ENCODE data around the gene UPB1.
"Not testable (repeated sequence)": the region's sequence is repeated elsewhere in the genome, so short reads cannot be mapped to it uniquely, and the experiment has no call there.

UPB1 gene

GRCh38 chr22:24526191-24526590 is 31.1 kb downstream of the UPB1 start:
- Histone ChIP-seq H3K4me1 (ENCODE audit: low read length) (no peaks in the 10 kb centered on the region), H3K27me3 (replicated peaks; ENCODE audit: insufficient read depth, low read length) (no peaks in the 10 kb centered on the region), H3K79me2 (ENCODE audit: low read length) (no peaks in the 10 kb centered on the region), H3K9me2 (replicated peaks; ENCODE audit: insufficient read depth, low read length) (no peaks in the 10 kb centered on the region), H3F3A (ENCODE audit: insufficient read depth, low read length) (no peaks in the 10 kb centered on the region), H2AFZ (ENCODE audit: low read length) (no peak overlapping the region), H3K4me2 (ENCODE audit: low read depth, low read length) (no peak overlapping the region), H3K9ac (ENCODE audit: low read length) (no peak overlapping the region), H3K4me3 (ENCODE audit: low read length) (no peak overlapping the region), H4K20me1 (ENCODE audit: insufficient read depth, low read length) (no peaks in the 10 kb centered on the region), H3K27ac (ENCODE audit: low read length) (no peak overlapping the region), H3K9me3 (replicated peaks; ENCODE audit: insufficient read depth, low read length) (no peaks in the 10 kb centered on the region), H3K36me3 (replicated peaks; ENCODE audit: insufficient read depth, low read length) (no peaks in the 10 kb centered on the region)
- TF ChIP-seq EZH2 (optimal IDR thresholded peaks at IDR 0.05; ENCODE audit: low read depth, low read length) (no peak), EZH2phosphoT487 (IDR thresholded peaks at IDR 0.05; ENCODE audit: low read length) (no peak), CTCF (IDR thresholded peaks at IDR 0.05; ENCODE audit: low read length) (no peak)
- no peak for DNase-seq

GRCh38 chr22:24529898-24530297 is 34.8 kb downstream of the UPB1 start:
- H3K4me3 ChIP-seq (ENCODE audit: low read length), result no peak overlapping the region
- no peak for DNase-seq
- H3K27ac ChIP-seq (ENCODE audit: low read length), result no peak overlapping the region
- H3K9me2 ChIP-seq (replicated peaks; ENCODE audit: insufficient read depth, low read length), result no peaks in the 10 kb centered on the region
- no peaks in the 10 kb centered on the region for H3K4me1 ChIP-seq (ENCODE audit: low read length)
- no peak overlapping the region for H3K9ac ChIP-seq (ENCODE audit: low read length)
- H3K79me2 ChIP-seq (ENCODE audit: low read length), result no peaks in the 10 kb centered on the region
- H3K27me3 ChIP-seq (replicated peaks; ENCODE audit: insufficient read depth, low read length), result no peaks in the 10 kb centered on the region
- H3K36me3 ChIP-seq (replicated peaks; ENCODE audit: insufficient read depth, low read length), result no peaks in the 10 kb centered on the region
- TF ChIP-seq EZH2phosphoT487 (IDR thresholded peaks at IDR 0.05; ENCODE audit: low read length), result no peak
- no peak for TF ChIP-seq EZH2 (optimal IDR thresholded peaks at IDR 0.05; ENCODE audit: low read depth, low read length)
- TF ChIP-seq CTCF (IDR thresholded peaks at IDR 0.05; ENCODE audit: low read length), result no peak
- H4K20me1 ChIP-seq (ENCODE audit: insufficient read depth, low read length), result no peaks in the 10 kb centered on the region
- H3F3A ChIP-seq (ENCODE audit: insufficient read depth, low read length), result no peaks in the 10 kb centered on the region
- H2AFZ ChIP-seq (ENCODE audit: low read length), result no peak overlapping the region
- H3K4me2 ChIP-seq (ENCODE audit: low read depth, low read length), result no peak overlapping the region
- no peaks in the 10 kb centered on the region for H3K9me3 ChIP-seq (replicated peaks; ENCODE audit: insufficient read depth, low read length)

- not testable (repeated sequence) for H3K27me3 ChIP-seq (replicated peaks; ENCODE audit: insufficient read depth, low read length); H3K4me2 ChIP-seq (ENCODE audit: low read depth, low read length); H3F3A ChIP-seq (ENCODE audit: insufficient read depth, low read length); H4K20me1 ChIP-seq (ENCODE audit: insufficient read depth, low read length); H3K27ac ChIP-seq (ENCODE audit: low read length); H3K9me3 ChIP-seq (replicated peaks; ENCODE audit: insufficient read depth, low read length); H3K4me1 ChIP-seq (ENCODE audit: low read length); H3K4me3 ChIP-seq (ENCODE audit: low read length); H3K9ac ChIP-seq (ENCODE audit: low read length); H2AFZ ChIP-seq (ENCODE audit: low read length); DNase-seq; H3K79me2 ChIP-seq (ENCODE audit: low read length); H3K36me3 ChIP-seq (replicated peaks; ENCODE audit: insufficient read depth, low read length); H3K9me2 ChIP-seq (replicated peaks; ENCODE audit: insufficient read depth, low read length)
These were observed 35.8 kb downstream of the UPB1 start for GRCh38 chr22:24530968-24531367.

- no peak for TF ChIP-seq EZH2phosphoT487 (IDR thresholded peaks at IDR 0.05; ENCODE audit: low read length)
- TF ChIP-seq EZH2 (optimal IDR thresholded peaks at IDR 0.05; ENCODE audit: low read depth, low read length), result no peak
- no peak for TF ChIP-seq CTCF (IDR thresholded peaks at IDR 0.05; ENCODE audit: low read length)
- Histone ChIP-seq H3K4me2 (ENCODE audit: low read depth, low read length) (no peak overlapping the region), H3K27ac (ENCODE audit: low read length) (no peak overlapping the region), H2AFZ (ENCODE audit: low read length) (no peak overlapping the region), H3K4me1 (ENCODE audit: low read length) (no peaks in the 10 kb centered on the region), H3K9me3 (replicated peaks; ENCODE audit: insufficient read depth, low read length) (no peaks in the 10 kb centered on the region), H3K9me2 (replicated peaks; ENCODE audit: insufficient read depth, low read length) (no peaks in the 10 kb centered on the region), H3K9ac (ENCODE audit: low read length) (no peak overlapping the region), H3F3A (ENCODE audit: insufficient read depth, low read length) (no peaks in the 10 kb centered on the region), H3K36me3 (replicated peaks; ENCODE audit: insufficient read depth, low read length) (no peaks in the 10 kb centered on the region), H3K79me2 (ENCODE audit: low read length) (no peaks in the 10 kb centered on the region), H4K20me1 (ENCODE audit: insufficient read depth, low read length) (no peaks in the 10 kb centered on the region), H3K4me3 (ENCODE audit: low read length) (no peak overlapping the region), H3K27me3 (replicated peaks; ENCODE audit: insufficient read depth, low read length) (no peaks in the 10 kb centered on the region)
- no peak for DNase-seq
These were observed 36.9 kb downstream of the UPB1 start for GRCh38 chr22:24532075-24532474.
